NCI-H1436 treated with DMSO at 0.1 percent for 48 hours (cell line): Measurements from ENCODE around the gene MMP14.
A peak's percentile ranks its signal among the peaks of the same experiment; 100 is the strongest.

Experiments used
- DNase-seq: peaks from one replicate; lab custom pipeline; 2025; lab: John Stamatoyannopoulos, UW

MMP14 gene

DNA sequence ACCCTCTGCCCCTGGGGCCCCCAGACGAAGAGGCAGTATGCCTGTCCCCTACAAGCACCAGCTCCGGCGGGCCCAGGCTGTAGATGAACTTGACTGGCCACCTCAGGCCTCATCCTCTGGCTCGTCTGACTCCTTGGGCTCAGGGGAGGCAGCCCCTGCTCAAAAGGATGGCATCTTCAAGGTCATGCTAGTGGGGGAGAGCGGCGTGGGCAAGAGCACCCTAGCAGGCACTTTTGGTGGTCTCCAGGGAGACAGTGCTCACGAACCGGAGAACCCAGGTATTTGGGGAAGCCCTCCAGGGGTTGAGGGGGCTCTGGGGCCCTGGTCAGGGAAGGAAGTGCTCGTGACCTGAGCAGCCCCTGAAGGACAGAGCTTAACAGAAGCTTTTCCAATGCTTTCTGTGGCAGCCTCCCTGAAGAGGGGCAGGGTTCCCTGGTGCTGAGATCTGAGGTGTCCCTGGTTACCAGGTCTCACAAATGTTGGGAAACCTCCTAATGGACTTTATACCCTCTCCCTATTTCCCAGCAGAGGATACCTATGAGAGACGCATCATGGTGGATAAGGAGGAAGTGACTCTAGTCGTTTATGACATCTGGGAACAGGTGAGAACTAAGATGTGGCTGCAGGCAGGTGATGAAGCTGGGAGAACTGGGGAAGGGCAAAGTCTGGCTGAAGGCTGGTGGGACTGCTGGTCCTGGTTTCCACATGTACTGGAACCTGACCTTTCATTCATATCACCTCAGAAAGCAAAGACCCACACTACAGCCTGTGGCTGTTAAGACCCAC lies 48.5 kb downstream of the MMP14 start:
- DNase-seq, result no peak

GRCh38 chr14:22885975-22886374 lies 49.6 kb downstream of the MMP14 start:
- DNase-seq, result no peak

- DNase-seq, result peak; percentile 39
Observed at GRCh38 chr14:22886500-22887259, 50.3 kb downstream of the MMP14 start.

- peak; percentile 74 for DNase-seq
Observed at GRCh38 chr14:22887260-22887989, 51.0 kb downstream of the MMP14 start.

DNA sequence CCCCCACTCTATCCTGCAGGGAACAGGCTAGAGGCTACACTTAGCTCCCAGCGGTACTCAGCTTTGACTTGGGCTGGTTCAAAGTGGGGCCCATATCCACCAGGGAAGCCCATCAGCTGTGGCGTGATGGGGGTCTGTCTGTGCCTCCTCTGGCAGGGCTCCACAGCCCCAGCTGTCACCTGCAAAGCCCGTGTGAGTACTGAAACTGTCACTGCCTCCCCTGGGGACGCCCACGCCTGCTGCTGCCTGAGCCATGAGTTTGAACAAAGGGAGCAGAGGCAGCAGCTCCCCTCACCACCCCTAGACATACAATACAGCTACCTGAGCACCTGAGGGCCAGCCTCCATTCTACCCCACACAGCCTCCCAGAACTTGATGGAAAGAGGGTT lies 51.6 kb downstream of the MMP14 start:
- peak; percentile 5 for DNase-seq

- no peak for DNase-seq
Observed at GRCh38 chr14:22888662-22889061, 52.3 kb downstream of the MMP14 start.

GRCh38 chr14:22890416-22890815 lies 54.0 kb downstream of the MMP14 start:
- no peak for DNase-seq

GRCh38 chr14:22892488-22892887 lies 56.1 kb downstream of the MMP14 start:
- DNase-seq, result no peak

- DNase-seq, result no peak
Observed at GRCh38 chr14:22893706-22894105, 57.3 kb downstream of the MMP14 start.

DNA sequence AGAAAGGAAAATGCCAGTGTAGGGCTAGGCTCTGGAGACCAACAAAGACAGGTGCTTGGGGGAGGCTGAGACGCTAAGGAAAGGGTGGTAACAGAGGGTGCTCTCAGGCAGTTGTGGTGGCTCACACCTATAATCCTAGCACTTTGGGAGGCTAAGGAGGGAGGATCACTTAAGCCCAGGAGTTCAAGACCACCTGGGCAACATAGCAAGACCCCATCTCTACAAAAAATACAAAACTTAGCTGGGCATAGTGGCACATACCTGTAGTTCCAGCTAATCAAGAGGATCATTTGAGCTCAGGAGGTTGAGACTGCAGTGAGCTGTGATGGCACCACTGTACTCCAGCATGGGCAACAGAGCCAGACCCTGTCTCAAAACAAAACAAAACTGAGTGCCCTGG lies 59.0 kb downstream of the MMP14 start:
- no peak for DNase-seq

DNA sequence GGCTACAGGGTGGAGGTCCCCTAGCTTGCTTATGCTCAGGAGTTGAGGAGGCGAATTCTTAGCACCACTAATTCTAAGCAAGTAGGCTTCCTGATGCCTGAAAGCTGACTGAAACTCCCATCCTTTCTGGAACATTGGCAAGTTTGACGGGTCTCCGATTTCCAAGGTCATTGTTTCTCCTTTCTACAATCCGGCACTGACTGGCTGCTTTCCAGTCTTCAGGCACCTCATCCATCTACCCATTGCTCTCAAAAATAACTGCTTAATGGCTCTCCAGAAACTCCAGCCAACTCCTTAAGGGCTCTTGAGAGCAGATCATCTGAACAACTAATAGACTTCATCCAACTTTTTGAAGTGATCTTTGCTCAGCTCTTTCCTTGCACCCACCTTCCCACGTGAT lies 60.0 kb downstream of the MMP14 start:
- DNase-seq, result no peak

- DNase-seq, result no peak
Observed at GRCh38 chr14:22896760-22897159, 60.4 kb downstream of the MMP14 start.

- no peak for DNase-seq
Observed at GRCh38 chr14:22897357-22897756, 61.0 kb downstream of the MMP14 start.
